ENCODE measurements around the gene OTUD3.

- TF ChIP-seq CTCF (IDR thresholded peaks at IDR 0.05) (no peak), ZFX (IDR thresholded peaks at IDR 0.05; ENCODE audit: borderline replicate concordance) (no peak)
Measured at GRCh38 chr1:19923953-19924346, 41.8 kb downstream of the OTUD3 start.

Data from 22Rv1 (cell line).